ENCODE data around the gene PRKAG2. TPM values are rescaled to one million over a fixed set of nuclear protein-coding genes. Genes with fewer than 3 reads are reported as not detected.

PRKAG2 gene
- total and polyA plus RNA-seq, 2 of the 13 experiments (the other 11 are each of a cell fraction or from before 2014, with no cell fraction given) = 0.90 to 1.3 TPM

DNA sequence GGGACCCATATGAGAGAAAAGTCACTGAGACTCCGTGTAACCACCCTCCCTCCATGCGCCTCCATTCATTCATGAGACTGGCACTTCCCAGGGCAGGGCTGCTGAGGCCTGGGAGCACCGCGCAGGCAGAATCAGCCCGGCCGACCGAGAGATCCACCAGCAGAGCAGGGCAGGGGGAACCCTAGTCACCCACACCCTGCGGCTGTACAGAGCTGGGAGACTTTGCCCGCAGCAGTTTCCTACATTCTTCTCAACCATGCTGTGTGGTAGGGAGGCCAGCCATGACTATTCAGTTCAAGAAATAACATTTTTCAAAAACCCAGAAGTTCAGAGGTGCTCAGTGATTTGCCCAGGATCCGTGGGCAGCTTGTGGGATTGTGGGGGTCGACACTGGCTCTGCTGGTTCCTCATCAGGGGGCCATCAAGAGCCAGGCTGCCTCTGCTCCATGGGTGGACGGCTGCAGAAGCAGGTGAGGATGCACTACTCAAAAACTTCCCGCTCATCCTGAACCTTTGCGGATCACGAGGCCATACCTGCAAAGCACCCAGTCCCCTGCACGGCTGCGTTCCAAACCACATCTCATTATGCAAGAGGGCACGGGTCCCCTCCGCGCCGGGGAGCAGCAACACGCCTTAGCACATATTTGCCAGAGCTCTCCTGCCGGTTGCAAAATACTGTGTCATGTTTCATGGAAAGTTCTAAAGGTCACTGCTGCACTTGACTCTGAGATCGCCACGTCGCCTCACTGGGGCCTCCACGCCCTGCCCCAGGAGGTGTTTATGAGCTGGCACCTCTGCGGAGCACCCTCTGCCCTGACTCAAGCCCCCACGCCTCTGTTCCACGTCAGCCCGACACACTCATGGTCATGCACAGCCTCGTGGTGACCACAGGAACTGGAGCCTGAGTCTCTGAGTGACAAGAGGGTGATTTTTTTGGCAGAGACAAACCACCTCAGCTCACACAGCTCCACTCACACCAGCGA, 132.0 kb downstream of the PRKAG2 start (continued):
- TF ChIP-seq SALL2 (CRISPR knock-in tag; IDR thresholded peaks at IDR 0.05) (no peak; the same call in 1 of the 2 replicates), NRL (CRISPR knock-in tag; IDR thresholded peaks at IDR 0.05; ENCODE audit: borderline replicate concordance) (peak; percentile 57; the same call in 1 of the 2 replicates), ZNF552 (CRISPR knock-in tag; IDR thresholded peaks at IDR 0.05; ENCODE audit: borderline replicate concordance) (peak; percentile 69; the same call in 1 of the 2 replicates), CC2D1A (CRISPR knock-in tag; IDR thresholded peaks at IDR 0.05) (no peak), GATAD2A (CRISPR knock-in tag; IDR thresholded peaks at IDR 0.05) (peak; percentile 96), SIN3B (IDR thresholded peaks at IDR 0.05; ENCODE audit: low read length) (no peak), ZNF891 (CRISPR knock-in tag; IDR thresholded peaks at IDR 0.05) (peak; percentile 82; the same call in 1 of the 2 replicates), ZNF850 (CRISPR knock-in tag; conservative IDR thresholded peaks at IDR 0.05) (no peak), ZNF562 (CRISPR knock-in tag; IDR thresholded peaks at IDR 0.05; ENCODE audit: borderline replicate concordance) (no peak), HNRNPH1 (optimal IDR thresholded peaks at IDR 0.05; ENCODE audit: low read depth, low read length) (no peak), JUNB (CRISPR knock-in tag; IDR thresholded peaks at IDR 0.05; ENCODE audit: borderline replicate concordance) (0 out of 2 replicates have a peak, but pooled peaks have one; percentile 78), ZNF777 (CRISPR knock-in tag; IDR thresholded peaks at IDR 0.05) (no peak), IKZF4 (CRISPR knock-in tag; IDR thresholded peaks at IDR 0.05; ENCODE audit: borderline replicate concordance, low read depth, not compliant biosample characterization) (no peak), MBD4 (IDR thresholded peaks at IDR 0.05; ENCODE audit: borderline replicate concordance, low read length) (no peak), KMT2A (CRISPR knock-in tag; IDR thresholded peaks at IDR 0.05) (peak; percentile 80), FOSL2 (CRISPR knock-in tag; IDR thresholded peaks at IDR 0.05) (peak; percentile 94), ZNF3 (CRISPR knock-in tag; IDR thresholded peaks at IDR 0.05) (peak; percentile 82; the same call in 1 of the 2 replicates), ZNF383 (CRISPR knock-in tag; IDR thresholded peaks at IDR 0.05; ENCODE audit: borderline replicate concordance) (no peak), PHF8 (CRISPR knock-in tag; IDR thresholded peaks at IDR 0.05) (peak; percentile 61)
- TF ChIP-seq, protein P1, sequence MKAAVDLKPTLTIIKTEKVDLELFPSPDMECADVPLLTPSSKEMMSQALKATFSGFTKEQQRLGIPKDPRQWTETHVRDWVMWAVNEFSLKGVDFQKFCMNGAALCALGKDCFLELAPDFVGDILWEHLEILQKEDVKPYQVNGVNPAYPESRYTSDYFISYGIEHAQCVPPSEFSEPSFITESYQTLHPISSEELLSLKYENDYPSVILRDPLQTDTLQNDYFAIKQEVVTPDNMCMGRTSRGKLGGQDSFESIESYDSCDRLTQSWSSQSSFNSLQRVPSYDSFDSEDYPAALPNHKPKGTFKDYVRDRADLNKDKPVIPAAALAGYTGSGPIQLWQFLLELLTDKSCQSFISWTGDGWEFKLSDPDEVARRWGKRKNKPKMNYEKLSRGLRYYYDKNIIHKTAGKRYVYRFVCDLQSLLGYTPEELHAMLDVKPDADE (CRISPR knock-in tag; IDR thresholded peaks at IDR 0.05) = no peak
- TF ChIP-seq, protein P2, sequence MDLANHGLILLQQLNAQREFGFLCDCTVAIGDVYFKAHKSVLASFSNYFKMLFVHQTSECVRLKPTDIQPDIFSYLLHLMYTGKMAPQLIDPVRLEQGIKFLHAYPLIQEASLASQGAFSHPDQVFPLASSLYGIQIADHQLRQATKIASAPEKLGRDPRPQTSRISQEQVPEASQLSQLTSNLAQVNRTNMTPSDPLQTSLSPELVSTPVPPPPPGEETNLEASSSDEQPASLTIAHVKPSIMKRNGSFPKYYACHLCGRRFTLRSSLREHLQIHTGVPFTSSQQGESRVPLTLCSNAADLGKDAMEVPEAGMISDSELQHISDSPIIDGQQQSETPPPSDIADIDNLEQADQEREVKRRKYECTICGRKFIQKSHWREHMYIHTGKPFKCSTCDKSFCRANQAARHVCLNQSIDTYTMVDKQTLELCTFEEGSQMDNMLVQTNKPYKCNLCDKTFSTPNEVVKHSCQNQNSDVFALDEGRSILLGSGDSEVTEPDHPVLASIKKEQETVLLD (CRISPR knock-in tag; IDR thresholded peaks at IDR 0.05; ENCODE audit: low read depth) = no peak
- TF ChIP-seq, protein P3, sequence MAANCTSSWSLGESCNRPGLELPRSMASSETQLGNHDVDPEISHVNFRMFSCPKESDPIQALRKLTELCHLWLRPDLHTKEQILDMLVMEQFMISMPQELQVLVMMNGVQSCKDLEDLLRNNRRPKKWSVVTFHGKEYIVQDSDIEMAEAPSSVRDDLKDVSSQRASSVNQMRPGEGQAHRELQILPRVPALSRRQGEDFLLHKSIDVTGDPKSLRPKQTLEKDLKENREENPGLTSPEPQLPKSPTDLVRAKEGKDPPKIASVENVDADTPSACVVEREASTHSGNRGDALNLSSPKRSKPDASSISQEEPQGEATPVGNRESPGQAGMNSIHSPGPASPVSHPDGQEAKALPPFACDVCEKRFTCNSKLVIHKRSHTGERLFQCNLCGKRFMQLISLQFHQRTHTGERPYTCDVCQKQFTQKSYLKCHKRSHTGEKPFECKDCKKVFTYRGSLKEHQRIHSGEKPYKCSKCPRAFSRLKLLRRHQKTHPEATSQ (CRISPR knock-in tag; IDR thresholded peaks at IDR 0.05; ENCODE audit: borderline replicate concordance) = peak; percentile 84; the same call in 1 of the 2 replicates
- TF ChIP-seq, protein P4, sequence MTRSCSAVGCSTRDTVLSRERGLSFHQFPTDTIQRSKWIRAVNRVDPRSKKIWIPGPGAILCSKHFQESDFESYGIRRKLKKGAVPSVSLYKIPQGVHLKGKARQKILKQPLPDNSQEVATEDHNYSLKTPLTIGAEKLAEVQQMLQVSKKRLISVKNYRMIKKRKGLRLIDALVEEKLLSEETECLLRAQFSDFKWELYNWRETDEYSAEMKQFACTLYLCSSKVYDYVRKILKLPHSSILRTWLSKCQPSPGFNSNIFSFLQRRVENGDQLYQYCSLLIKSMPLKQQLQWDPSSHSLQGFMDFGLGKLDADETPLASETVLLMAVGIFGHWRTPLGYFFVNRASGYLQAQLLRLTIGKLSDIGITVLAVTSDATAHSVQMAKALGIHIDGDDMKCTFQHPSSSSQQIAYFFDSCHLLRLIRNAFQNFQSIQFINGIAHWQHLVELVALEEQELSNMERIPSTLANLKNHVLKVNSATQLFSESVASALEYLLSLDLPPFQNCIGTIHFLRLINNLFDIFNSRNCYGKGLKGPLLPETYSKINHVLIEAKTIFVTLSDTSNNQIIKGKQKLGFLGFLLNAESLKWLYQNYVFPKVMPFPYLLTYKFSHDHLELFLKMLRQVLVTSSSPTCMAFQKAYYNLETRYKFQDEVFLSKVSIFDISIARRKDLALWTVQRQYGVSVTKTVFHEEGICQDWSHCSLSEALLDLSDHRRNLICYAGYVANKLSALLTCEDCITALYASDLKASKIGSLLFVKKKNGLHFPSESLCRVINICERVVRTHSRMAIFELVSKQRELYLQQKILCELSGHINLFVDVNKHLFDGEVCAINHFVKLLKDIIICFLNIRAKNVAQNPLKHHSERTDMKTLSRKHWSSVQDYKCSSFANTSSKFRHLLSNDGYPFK (CRISPR knock-in tag; IDR thresholded peaks at IDR 0.05; ENCODE audit: borderline replicate concordance) = peak; percentile 48; the same call in 1 of the 2 replicates
